Right lobe of liver (tissue), 6 donors: ENCODE measurements around the gene SLC5A9. TPM values are rescaled to one million over a fixed set of nuclear protein-coding genes. Genes with fewer than 3 reads are reported as not detected.
A peak's percentile ranks its signal among the peaks of the same experiment; 100 is the strongest.

Experiments
- ATAC-seq, 4 donors: fragments of 200-7000 bp; cut with Tn5 transposase; one replicate each; pipeline ENCODE4 v1.9.1; 2020; ENCODE audit warnings: mild to moderate bottlenecking in 4 of 4, moderate library complexity in 4 of 4
- DNase-seq, 3 donors: peaks; one replicate each; pipeline ENCODE4 v3.0.0-alpha.2; 2020
- H3K27ac ChIP-seq, 3 donors: fragments of 200-600 bp; one replicate each; pipeline ENCODE4 v1.8.0; 2022
- H3K27me3 ChIP-seq, 2 donors: fragments of 200-600 bp; one replicate each; pipeline ENCODE4 v1.8.0; 2022
- H3K36me3 ChIP-seq, 4 donors: fragments of 200-600 bp; sonication (generic) in 1 of 4; one replicate each; pipeline versions ENCODE4 v1.5.1 to v1.8.0; 2017 to 2022; ENCODE audit warnings: control low read depth in 1 of 4
- H3K4me1 ChIP-seq, 4 donors: fragments of 200-600 bp; sonication (generic) in 1 of 4; one replicate each; pipeline versions ENCODE4 v1.5.1 to v1.8.0; 2017 to 2022; ENCODE audit warnings: control low read depth in 1 of 4
- H3K4me3 ChIP-seq, 3 donors: fragments of 200-600 bp; one replicate each; pipeline ENCODE4 v1.8.0; 2022
- H3K9me3 ChIP-seq, 4 donors: fragments of 200-600 bp; sonication (generic) in 1 of 4; one replicate each; pipeline versions ENCODE4 v1.5.1 to v1.8.0; 2017 to 2022; ENCODE audit warnings: control low read depth in 1 of 4
- POLR2A ChIP-seq: fragments of 450-650 bp; IDR thresholded peaks from one replicate; pipeline ENCODE4 v1.6.1; 2017; ENCODE audit warnings: antibody characterized with exemption, mild to moderate bottlenecking
- WGBS: methylation state at CpG from one replicate; pipeline ENCODE4 v1.1.6; 2018; ENCODE audit warnings: low coverage, low lambda C conversion rate; ENCODE audit not compliant: insufficient coverage; ENCODE audit errors: missing lambda C conversion rate; 5-methylcytosine and 5-hydroxymethylcytosine counted together
- intact Hi-C, 2 donors: fragments of 100-400 bp; cut with DNase I; formaldehyde crosslinking; loops; one replicate each; pipeline versions ENCODE4 v1.11.2 to v1.14.1; 2022
- total RNA-seq, 6 experiments: library from RNA; depleted of rRNA in 2 of 6; stranded (reverse); fragments of >200 nt in 2 of 6; fragmentation: NEBNext Ultra II Directional in 3 of 6; extraction: Animal tissue kit (Norgen Biotek cat#: 25700) in 3 of 6; gene quantifications; one replicate each; pipeline versions ENCODE4 v1.1.0 to v1.2.4, GENCODE V29; 2016 to 2023
- TF ChIP-seq, protein P1 (sequence below), 4 donors: fragments of 200-600 bp in 3 of 4; fragments of 450-650 bp in 1 of 4; IDR thresholded peaks; one replicate each; pipeline versions ENCODE4 v1.5.1 to v1.8.0; 2016 to 2022; ENCODE audit warnings: antibody characterized with exemption in 4 of 4, mild to moderate bottlenecking in 2 of 4
- donor health status: DM: no; HTN: yes; CAD: no.
- donor health status: DM: no; HTN: no; CAD: no.
- donor health status: DM: no; HTN: no; CAD: no.
- donor health status: DM: no; HTN: yes; CAD: no.
- donor health status: DM: no; HTN: yes; CAD: no.

The SLC5A9 gene
- total RNA-seq, 6 experiments from 2014 or later, result 8.5 to 16.9 (median 11.8) TPM

DNA sequence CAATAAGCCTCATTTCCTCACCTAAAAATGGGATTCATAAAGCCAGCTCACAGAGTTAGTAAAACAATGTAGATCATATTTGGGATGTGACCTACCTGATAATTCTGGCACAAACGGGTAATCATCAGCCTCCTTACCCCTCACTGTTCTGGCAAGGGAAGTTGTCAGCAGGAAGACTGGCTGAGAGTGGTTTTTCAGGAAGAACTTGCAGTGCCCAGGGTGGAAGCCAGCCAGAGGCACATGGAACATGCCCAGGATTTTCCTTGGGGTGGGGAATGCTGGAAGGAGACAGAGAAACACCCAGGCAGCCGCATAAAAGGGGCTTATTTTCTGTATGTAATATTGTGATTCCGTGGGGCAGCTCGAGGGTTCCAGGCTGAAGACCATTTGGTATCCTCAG is 7.7 kb upstream of the SLC5A9 start:
- TF ChIP-seq POLR2A, result no peak
- TF ChIP-seq, protein P1, sequence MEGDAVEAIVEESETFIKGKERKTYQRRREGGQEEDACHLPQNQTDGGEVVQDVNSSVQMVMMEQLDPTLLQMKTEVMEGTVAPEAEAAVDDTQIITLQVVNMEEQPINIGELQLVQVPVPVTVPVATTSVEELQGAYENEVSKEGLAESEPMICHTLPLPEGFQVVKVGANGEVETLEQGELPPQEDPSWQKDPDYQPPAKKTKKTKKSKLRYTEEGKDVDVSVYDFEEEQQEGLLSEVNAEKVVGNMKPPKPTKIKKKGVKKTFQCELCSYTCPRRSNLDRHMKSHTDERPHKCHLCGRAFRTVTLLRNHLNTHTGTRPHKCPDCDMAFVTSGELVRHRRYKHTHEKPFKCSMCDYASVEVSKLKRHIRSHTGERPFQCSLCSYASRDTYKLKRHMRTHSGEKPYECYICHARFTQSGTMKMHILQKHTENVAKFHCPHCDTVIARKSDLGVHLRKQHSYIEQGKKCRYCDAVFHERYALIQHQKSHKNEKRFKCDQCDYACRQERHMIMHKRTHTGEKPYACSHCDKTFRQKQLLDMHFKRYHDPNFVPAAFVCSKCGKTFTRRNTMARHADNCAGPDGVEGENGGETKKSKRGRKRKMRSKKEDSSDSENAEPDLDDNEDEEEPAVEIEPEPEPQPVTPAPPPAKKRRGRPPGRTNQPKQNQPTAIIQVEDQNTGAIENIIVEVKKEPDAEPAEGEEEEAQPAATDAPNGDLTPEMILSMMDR (IDR thresholded peaks at IDR 0.05), result no peak
- H3K4me1 ChIP-seq, result no peaks in the 10 kb centered on the region
- no peaks in the 10 kb centered on the region for H3K9me3 ChIP-seq
- no peak overlapping the region for H3K27ac ChIP-seq
- no peaks in the 10 kb centered on the region for H3K27me3 ChIP-seq
- WGBS, result 58% methylated on average over 2 of the region's 4 CpGs
- no peak overlapping the region for H3K4me3 ChIP-seq
- DNase-seq, result no peak
- ATAC-seq, result peak in 3 of 4 donors; percentile 27 to 44 (median 43)
- no peaks in the 10 kb centered on the region for H3K36me3 ChIP-seq
- intact Hi-C loops, result no loop called here

DNA sequence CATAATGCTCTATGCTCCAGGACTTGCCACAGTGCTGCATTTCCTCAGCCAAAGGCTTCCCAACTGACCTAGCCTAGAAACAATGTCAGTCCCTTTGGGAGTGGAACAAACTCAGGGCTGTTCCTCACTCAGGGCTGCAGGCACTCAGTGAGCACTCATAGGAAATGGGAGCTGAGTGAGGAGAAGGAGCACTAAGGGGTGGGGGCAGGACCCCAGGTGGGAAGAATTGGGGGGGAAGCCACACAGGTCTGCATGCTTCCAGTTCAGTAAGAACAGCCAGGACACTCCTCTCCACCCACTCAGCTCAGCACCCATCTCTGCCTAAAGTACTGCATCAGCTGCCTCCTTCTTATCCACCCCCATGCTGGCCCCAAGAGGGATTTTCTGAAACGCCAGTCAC is 7.3 kb upstream of the SLC5A9 start:
- 75% methylated on average over 1 of the region's 1 CpG for WGBS
- peak in 2 of 4 donors; percentile 6 to 29 for ATAC-seq
- no peaks in the 10 kb centered on the region for H3K9me3 ChIP-seq

DNA sequence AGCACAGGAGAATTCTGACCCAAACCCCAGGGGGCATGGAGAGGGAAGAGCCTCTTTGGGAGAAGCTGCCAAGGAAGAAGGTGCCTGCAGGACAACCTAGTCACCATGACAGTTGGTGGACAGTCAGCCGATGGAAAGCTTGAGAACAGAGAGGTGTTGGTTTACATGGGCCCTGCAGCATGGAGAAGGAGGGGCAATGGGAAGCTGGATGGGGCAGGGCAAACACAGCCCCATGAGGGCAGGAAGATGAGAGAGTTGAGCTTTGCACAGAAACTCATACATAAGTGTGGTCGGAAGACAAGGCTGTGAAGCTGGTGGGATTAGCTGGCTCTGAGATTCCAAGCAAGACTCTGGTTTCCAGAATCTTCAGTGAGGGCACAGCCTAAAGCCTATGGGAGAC is 6.6 kb upstream of the SLC5A9 start:
- Histone ChIP-seq H3K27me3 (no peaks in the 10 kb centered on the region), H3K4me3 (no peak overlapping the region), H3K4me1 (no peaks in the 10 kb centered on the region), H3K36me3 (no peaks in the 10 kb centered on the region), H3K9me3 (no peaks in the 10 kb centered on the region), H3K27ac (no peak overlapping the region)
- intact Hi-C loops, result no loop called here
- WGBS, result 88% methylated on average over 2 of the region's 2 CpGs
- no peak for TF ChIP-seq POLR2A
- TF ChIP-seq, protein P1 (IDR thresholded peaks at IDR 0.05), result no peak
- no peak for ATAC-seq
- peak in 1 of 3 donors; percentile 25 for DNase-seq

More for the DNA sequence above, 7.3 kb upstream of the SLC5A9 start:
- intact Hi-C loops, result no loop called here
- peak in 1 of 3 donors; percentile 21 for DNase-seq
- H3K36me3 ChIP-seq, result no peaks in the 10 kb centered on the region
- H3K27ac ChIP-seq, result no peak overlapping the region
- TF ChIP-seq POLR2A, result no peak
- TF ChIP-seq, protein P1 (IDR thresholded peaks at IDR 0.05), result no peak
- H3K27me3 ChIP-seq, result no peaks in the 10 kb centered on the region
- no peaks in the 10 kb centered on the region for H3K4me1 ChIP-seq
- no peak overlapping the region for H3K4me3 ChIP-seq

DNA sequence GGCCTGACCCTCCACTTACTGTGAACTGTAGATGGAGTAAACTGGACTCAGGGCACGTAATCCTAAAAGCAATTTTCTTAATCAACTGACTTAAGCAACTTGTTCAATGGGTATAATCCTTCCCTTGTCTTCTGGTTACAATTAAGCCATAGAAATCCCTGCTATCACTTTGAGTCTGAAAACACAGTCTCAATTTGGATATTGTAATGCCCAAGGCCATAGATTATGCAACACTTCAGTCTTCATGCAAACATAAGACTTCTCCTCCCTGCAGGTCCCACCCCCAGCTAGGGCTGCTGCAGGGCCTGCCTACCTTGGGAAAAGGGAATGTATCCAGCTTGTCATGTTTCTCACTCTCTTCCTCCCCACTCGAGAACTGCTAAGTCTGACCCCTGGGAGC is 6.2 kb upstream of the SLC5A9 start:
- DNase-seq, result peak in 1 of 3 donors; percentile 8
- intact Hi-C loops, result no loop called here
- Histone ChIP-seq H3K36me3 (no peaks in the 10 kb centered on the region), H3K9me3 (no peaks in the 10 kb centered on the region), H3K27me3 (no peaks in the 10 kb centered on the region), H3K4me3 (no peak overlapping the region), H3K27ac (no peak overlapping the region), H3K4me1 (peaks cover 0 to 4% (median 0%) of the 10 kb centered on the region in 4 donors)
- no peak for TF ChIP-seq POLR2A
- TF ChIP-seq, protein P1 (IDR thresholded peaks at IDR 0.05), result no peak
- 100% methylated on average over 1 of the region's 2 CpGs for WGBS
- no peak for ATAC-seq

DNA sequence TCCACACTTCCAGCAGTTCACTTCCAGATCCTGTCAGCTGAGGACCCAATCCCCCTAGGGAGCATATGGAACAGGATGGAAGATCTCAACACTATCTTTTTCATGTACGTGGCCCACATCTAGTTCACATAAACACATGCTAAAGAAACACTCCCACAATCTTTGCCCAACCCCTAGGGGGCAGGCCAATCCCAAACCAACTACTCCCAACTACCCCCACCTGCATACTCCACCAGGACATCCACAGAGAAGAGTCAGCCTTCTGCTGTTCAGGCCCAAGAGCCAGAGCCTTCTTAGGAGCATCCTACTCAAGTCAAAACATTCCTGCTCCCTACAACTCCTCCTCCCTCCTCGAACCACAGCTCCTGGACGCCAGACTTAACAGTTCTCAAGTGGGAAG is 5.6 kb upstream of the SLC5A9 start:
- ATAC-seq (peak; percentile 57 to 65 (median 63)), DNase-seq (no peak)
- H3K4me3 ChIP-seq, result no peak overlapping the region
- TF ChIP-seq, protein P1 (IDR thresholded peaks at IDR 0.05), result peak; percentile 24 to 41 (median 26)
- TF ChIP-seq POLR2A, result no peak
- no peaks in the 10 kb centered on the region for H3K9me3 ChIP-seq
- H3K27me3 ChIP-seq, result no peaks in the 10 kb centered on the region
- 74% methylated on average over 2 of the region's 3 CpGs for WGBS
- intact Hi-C loops, result no loop called here
- no peak overlapping the region for H3K27ac ChIP-seq
- peaks cover 0 to 10% (median 2%) of the 10 kb centered on the region in 4 donors for H3K4me1 ChIP-seq
- H3K36me3 ChIP-seq, result no peaks in the 10 kb centered on the region
